Lower leg skin (tissue), 4 donors: ENCODE results near the gene MINDY4. TPM values are rescaled to one million over a fixed set of nuclear protein-coding genes. Genes with fewer than 3 reads are reported as not detected.

Experiments used
- DNase-seq, 2 donors: peaks; one replicate each; pipeline ENCODE4 v3.0.0-alpha.2; 2019; ENCODE audit warnings: low spot score in 2 of 2
- H3K4me3 ChIP-seq: fragments of 200-600 bp; sonication (generic); 2 replicates; pipeline ENCODE4 v1.5.1; 2017; ENCODE audit warnings: mild to moderate bottlenecking, low read depth; ENCODE audit not compliant: poor library complexity, severe bottlenecking
- POLR2A ChIP-seq, 2 donors: fragments of 450-650 bp; IDR thresholded peaks; one replicate each; pipeline ENCODE4 v1.6.1; 2016 to 2017; ENCODE audit warnings: antibody characterized with exemption in 2 of 2, mild to moderate bottlenecking in 1 of 2, moderate library complexity in 1 of 2
- WGBS, 2 donors: methylation state at CpG; one replicate each; pipeline ENCODE4 v1.1.5; 2018; 5-methylcytosine and 5-hydroxymethylcytosine counted together
- intact Hi-C: fragments of 100-400 bp; cut with DNase I; formaldehyde crosslinking; loops from one replicate; pipeline ENCODE4 v1.15.0; 2023; ENCODE audit warnings: low total_unique reads
- total RNA-seq, 4 donors: library from RNA; depleted of rRNA; stranded (reverse); fragments of >200 nt; gene quantifications; one replicate each; pipeline ENCODE4 v1.1.0, GENCODE V29; 2016
- TF ChIP-seq, protein P1 (sequence below), 3 donors: fragments of 450-650 bp; IDR thresholded peaks; one replicate each; pipeline ENCODE4 v1.5.1; 2016; ENCODE audit warnings: antibody characterized with exemption in 3 of 3, mild to moderate bottlenecking in 3 of 3, moderate library complexity in 2 of 3

The MINDY4 gene
- total RNA-seq, 4 donors from 2014 or later = 4.0 to 4.7 (median 4.4) TPM

DNA sequence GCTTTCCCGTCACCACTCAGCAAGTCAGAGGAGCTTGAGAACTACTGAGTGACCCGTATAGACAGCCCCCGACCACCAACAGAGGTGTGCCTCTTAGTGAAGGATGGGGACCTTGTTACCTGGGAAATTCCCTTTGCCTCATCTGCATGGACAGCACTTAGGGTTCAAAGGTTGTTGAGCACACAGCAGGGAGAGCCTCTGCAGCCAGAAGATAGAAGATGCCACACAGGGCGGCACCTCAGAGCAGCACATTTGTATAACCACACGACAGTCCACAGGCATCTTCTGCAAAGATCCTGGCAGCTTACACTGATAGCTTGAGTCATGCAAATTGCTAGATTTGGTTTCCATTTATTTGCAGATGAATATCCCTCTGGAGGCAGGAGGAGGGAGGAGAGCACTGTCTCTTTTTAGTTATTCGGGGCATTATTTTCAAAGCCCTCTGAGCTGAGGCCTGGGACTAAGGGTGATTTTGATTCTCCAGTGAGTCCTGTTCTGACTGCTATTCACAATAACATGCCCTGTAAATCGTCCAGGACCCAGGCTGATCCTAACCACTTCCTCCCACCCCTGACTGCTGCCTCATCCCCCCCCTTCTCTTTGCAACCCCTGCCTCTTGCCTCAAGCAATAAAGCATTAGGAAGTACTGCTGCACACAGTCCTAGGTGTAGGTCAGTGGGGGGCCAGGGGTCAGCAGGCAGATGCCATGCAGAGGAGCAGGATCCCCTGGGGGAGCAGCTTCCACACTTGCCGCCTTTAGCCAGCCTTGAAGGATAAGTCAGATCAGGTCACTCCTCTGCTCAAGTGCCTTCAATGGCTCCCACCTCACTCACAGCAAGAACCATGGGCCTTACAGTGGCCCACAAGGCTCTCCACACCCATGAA, 43.9 kb upstream of the MINDY4 start:
- intact Hi-C loops = no loop called here
- TF ChIP-seq, protein P1, sequence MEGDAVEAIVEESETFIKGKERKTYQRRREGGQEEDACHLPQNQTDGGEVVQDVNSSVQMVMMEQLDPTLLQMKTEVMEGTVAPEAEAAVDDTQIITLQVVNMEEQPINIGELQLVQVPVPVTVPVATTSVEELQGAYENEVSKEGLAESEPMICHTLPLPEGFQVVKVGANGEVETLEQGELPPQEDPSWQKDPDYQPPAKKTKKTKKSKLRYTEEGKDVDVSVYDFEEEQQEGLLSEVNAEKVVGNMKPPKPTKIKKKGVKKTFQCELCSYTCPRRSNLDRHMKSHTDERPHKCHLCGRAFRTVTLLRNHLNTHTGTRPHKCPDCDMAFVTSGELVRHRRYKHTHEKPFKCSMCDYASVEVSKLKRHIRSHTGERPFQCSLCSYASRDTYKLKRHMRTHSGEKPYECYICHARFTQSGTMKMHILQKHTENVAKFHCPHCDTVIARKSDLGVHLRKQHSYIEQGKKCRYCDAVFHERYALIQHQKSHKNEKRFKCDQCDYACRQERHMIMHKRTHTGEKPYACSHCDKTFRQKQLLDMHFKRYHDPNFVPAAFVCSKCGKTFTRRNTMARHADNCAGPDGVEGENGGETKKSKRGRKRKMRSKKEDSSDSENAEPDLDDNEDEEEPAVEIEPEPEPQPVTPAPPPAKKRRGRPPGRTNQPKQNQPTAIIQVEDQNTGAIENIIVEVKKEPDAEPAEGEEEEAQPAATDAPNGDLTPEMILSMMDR (IDR thresholded peaks at IDR 0.05) = no peak
- no peak for TF ChIP-seq POLR2A (IDR thresholded peaks at IDR 0.05)
- WGBS, 2 donors = 48 to 54% methylated on average over 8 of the region's 8 CpGs
- no peak for DNase-seq
- H3K4me3 ChIP-seq = no peak overlapping the region

DNA sequence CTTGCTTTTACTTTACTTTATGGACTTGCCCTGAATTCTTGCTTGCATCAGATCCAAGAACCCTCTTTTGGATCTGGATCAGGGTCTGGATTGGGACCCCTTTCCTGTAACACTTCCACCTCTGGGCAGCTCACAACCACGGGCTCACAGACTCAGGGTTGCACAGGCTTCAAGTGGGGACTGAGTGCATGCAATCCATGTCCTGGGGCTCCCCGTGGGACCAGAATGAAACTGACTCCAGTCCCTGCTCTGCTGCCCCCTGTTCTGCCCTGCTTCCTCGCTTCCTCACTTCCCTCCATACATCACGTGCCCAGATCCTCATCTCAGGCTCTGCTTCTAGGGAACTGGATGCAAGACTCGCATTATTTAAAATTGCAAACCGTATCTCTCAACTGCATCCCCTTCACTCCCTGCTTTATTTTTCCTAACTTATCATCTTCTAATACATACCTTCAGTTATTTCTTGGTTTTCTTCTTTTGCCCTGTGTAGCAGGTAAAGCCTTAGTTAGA, 42.6 kb upstream of the MINDY4 start:
- WGBS, 2 donors = 68 to 71% methylated on average over 6 of the region's 6 CpGs

DNA sequence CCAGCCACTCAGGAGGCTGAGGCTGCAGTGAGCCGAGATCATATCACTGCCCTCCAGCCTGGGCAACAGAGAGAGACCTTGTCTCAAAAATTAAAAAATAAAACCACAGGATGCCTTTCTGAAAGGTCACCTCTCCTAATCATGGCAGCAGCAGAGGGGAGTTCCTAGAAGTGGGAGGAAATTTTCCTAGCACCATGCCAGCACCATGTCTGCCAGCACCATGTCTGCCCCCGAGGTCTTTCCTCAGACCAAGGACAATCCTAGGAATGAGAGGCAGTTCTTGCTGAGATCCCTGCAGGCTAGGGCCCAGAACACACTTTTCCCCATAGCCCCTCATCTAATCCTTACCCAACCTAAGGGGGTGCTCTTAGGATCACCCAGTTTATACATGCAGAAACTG, 41.6 kb upstream of the MINDY4 start:
- TF ChIP-seq, protein P1 (IDR thresholded peaks at IDR 0.05) = no peak
- no peak for TF ChIP-seq POLR2A (IDR thresholded peaks at IDR 0.05)
- intact Hi-C loops = no loop called here
- DNase-seq = no peak
- 54 to 56% methylated on average over 2 of the region's 2 CpGs for WGBS, 2 donors
- no peak overlapping the region for H3K4me3 ChIP-seq

More for the DNA sequence above, 42.6 kb upstream of the MINDY4 start:
- intact Hi-C loops = no loop called here
- H3K4me3 ChIP-seq = no peak overlapping the region
- no peak for DNase-seq
- TF ChIP-seq, protein P1 (IDR thresholded peaks at IDR 0.05) = no peak
- TF ChIP-seq POLR2A (IDR thresholded peaks at IDR 0.05) = no peak

DNA sequence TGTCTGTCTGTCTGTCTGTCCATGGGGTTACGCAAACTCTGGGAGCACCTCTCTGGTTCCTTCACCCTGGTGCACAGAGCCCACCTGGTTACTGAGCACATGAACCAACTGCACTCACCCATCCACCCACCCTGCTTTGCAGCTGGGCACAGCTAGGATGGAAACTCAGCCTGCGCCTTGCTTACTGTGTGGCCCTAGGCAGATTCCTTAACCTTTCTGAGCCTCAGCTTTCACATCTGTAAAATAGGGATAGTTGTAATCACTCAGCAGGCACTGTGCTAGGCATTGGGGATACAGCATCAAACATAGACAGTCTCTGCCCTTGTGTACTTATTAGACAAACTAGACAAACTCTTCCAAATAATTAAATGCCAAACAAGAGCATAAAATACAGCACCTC, 41.1 kb upstream of the MINDY4 start:
- intact Hi-C loops = no loop called here
- no peak for DNase-seq
- 83 to 91% methylated on average over 2 of the region's 2 CpGs for WGBS, 2 donors
- TF ChIP-seq POLR2A (IDR thresholded peaks at IDR 0.05) = no peak
- TF ChIP-seq, protein P1 (IDR thresholded peaks at IDR 0.05) = no peak
- no peak overlapping the region for H3K4me3 ChIP-seq

DNA sequence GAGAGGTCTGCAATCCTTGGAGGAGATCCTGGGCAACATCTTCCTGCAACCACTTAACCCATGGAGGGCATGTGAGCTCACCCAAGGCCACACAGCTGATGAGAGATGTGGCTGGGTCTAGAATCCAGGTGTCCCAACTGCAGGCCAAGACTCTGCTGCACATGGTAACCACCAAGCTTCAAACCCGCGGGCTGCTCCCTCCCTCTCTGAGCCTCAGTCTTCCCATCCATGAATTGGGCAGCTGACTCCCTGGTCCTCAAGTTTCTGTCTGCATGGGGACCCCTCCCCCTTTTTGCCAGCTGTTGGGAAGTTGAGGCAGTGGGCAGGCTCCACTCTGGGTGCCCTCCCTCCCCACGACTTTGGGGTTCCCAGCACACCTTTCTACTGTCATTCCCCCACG, 40.2 kb upstream of the MINDY4 start:
- TF ChIP-seq POLR2A (IDR thresholded peaks at IDR 0.05) = no peak
- TF ChIP-seq, protein P1 (IDR thresholded peaks at IDR 0.05) = no peak
- WGBS, 2 donors = 87% methylated on average over 4 of the region's 4 CpGs
- intact Hi-C loops = no loop called here
- no peak overlapping the region for H3K4me3 ChIP-seq
- no peak for DNase-seq
